ENCODE measurements around the gene PDIK1L. TPM values are rescaled to one million over a fixed set of nuclear protein-coding genes. Genes with fewer than 3 reads are reported as not detected.

PDIK1L gene
- total and polyA plus RNA-seq, 2 of the 4 experiments (the other 2 are of a cell fraction), result 1.4 to 3.0 TPM

- Histone ChIP-seq H4K8ac (ENCODE audit: low read depth in 2 of 2, low read length in 2 of 2) (no peak overlapping the region), H3K79me1 (ENCODE audit: low read depth in 1 of 2, low read length in 2 of 2) (no peaks in the 10 kb centered on the region; a peak in 1 of 4 replicates), H3K4me1 (ENCODE audit: control insufficient read depth, insufficient read depth, low read length) (0 out of 2 replicates have a peak, but pooled peaks cover 1% of the 10 kb centered on the region), H3K27me3 (ENCODE audit: control insufficient read depth, insufficient read depth, low read length) (peaks cover 3% of the 10 kb centered on the region; the same call in 1 of the 2 replicates), H4K5ac (ENCODE audit: low read depth, low read length) (no peak overlapping the region), H3K14ac (replicated peaks; ENCODE audit: low read depth, low read length) (no peak overlapping the region), H3K4me3 (ENCODE audit: insufficient read depth, low read depth, low read length) (no peak overlapping the region), H3K56ac (ENCODE audit: extremely low read depth, insufficient read depth, low read length) (no peak overlapping the region), H3K4me2 (ENCODE audit: low read depth, low read length) (no peak overlapping the region), H2BK15ac (ENCODE audit: low read depth, low read length) (no peak overlapping the region), H2AK5ac (ENCODE audit: low read depth, low read length) (no peak overlapping the region), H2BK120ac (ENCODE audit: low read depth, low read length) (no peak overlapping the region), H3K27ac (ENCODE audit: insufficient read depth, low read length) (no peak overlapping the region), H3K18ac (ENCODE audit: low read depth, low read length) (no peak overlapping the region), H3K4ac (ENCODE audit: low read depth, low read length) (no peak overlapping the region), H3K36me3 (ENCODE audit: control insufficient read depth, insufficient read depth, low read length) (peaks cover 4% of the 10 kb centered on the region; the same call in 1 of the 2 replicates), H3K9ac (ENCODE audit: low read depth, low read length) (no peak overlapping the region), H3K9me1 (ENCODE audit: insufficient read depth, low read length) (no peaks in the 10 kb centered on the region), H2AFZ (replicated peaks; ENCODE audit: low read length, poor library complexity) (no peak overlapping the region), H2AK9ac (replicated peaks; ENCODE audit: low read depth, low read length, poor library complexity) (no peak overlapping the region), H3K9me3 (ENCODE audit: control insufficient read depth, insufficient read depth, low read length) (no peaks in the 10 kb centered on the region), H4K91ac (ENCODE audit: insufficient read depth, low read depth, low read length) (no peak overlapping the region), H2BK20ac (ENCODE audit: low read depth, low read length) (no peak overlapping the region), H2BK5ac (ENCODE audit: low read depth, low read length, poor library complexity, severe bottlenecking) (no peak overlapping the region), H3K23ac (ENCODE audit: low read depth, low read length) (no peak overlapping the region), H4K20me1 (ENCODE audit: insufficient read depth, low read length) (no peaks in the 10 kb centered on the region)
- ATAC-seq (ENCODE audit: low read depth) (no peak), DNase-seq (no peak)
- intact Hi-C loops (cut with micrococcal nuclease) (no loop called here), dilution Hi-C loops (cut with HindIII; ENCODE audit: low sequenced_read_pairs, unreplicated experiment) (no loop called here), in situ Hi-C loops (cut with MboI; ENCODE audit: low sequenced_read_pairs) (no loop called here)
- no TSS peak for BruUV-seq (replicated peaks)
- 67% methylated on average over 1 of the region's 4 CpGs; no CpG with 5 or more reads in 1 of the 2 experiments for WGBS, 2 experiments (ENCODE audit: extremely low coverage in 2 of 2, insufficient read length in 1 of 2)
- ChIA-PET CTCF (interaction anchor here (1.7 kb wide), 1 partner anchor 20 kb away, joined by 9 read pairs; no protein-coding TSS in a partner anchor), POLR2A (ENCODE audit: unreplicated experiment) (no interaction called here)
- TF ChIP-seq RAD21 (IDR thresholded peaks at IDR 0.05; ENCODE audit: low read length) (no peak), USF2 (IDR thresholded peaks at IDR 0.05; ENCODE audit: low read depth, low read length) (no peak), CEBPB (IDR thresholded peaks at IDR 0.05; ENCODE audit: low read depth, low read length) (no peak), BHLHE40 (IDR thresholded peaks at IDR 0.05; ENCODE audit: low read depth, low read length) (no peak), CHD1 (IDR thresholded peaks at IDR 0.05; ENCODE audit: low read depth, low read length) (no peak), ELK1 (IDR thresholded peaks at IDR 0.05; ENCODE audit: borderline replicate concordance, low read depth, low read length) (no peak), MXI1 (IDR thresholded peaks at IDR 0.05; ENCODE audit: borderline replicate concordance, low read depth, low read length) (no peak), MAFK (IDR thresholded peaks at IDR 0.05; ENCODE audit: low read depth, low read length) (no peak), RCOR1 (IDR thresholded peaks at IDR 0.05; ENCODE audit: insufficient replicate concordance, low read length) (no peak), RFX5 (IDR thresholded peaks at IDR 0.05; ENCODE audit: low read depth, low read length) (no peak), MAZ (IDR thresholded peaks at IDR 0.05; ENCODE audit: borderline replicate concordance, low read depth, low read length) (no peak), NFE2L2 (IDR thresholded peaks at IDR 0.05; ENCODE audit: low read depth, low read length) (no peak), FOS (IDR thresholded peaks at IDR 0.05; ENCODE audit: low read depth, low read length) (no peak), POLR2A (IDR thresholded peaks at IDR 0.05; ENCODE audit: low read depth, low read length) (no peak), SMC3 (IDR thresholded peaks at IDR 0.05; ENCODE audit: low read depth, low read length) (no peak)
These were observed 13.1 kb downstream of the PDIK1L start for GRCh38 chr1:26124418-26125331.

Measured in IMR-90 (cell line).